HG03460 (cell line): ENCODE data around the gene CCL5.
"Not testable (repeated sequence)": the region's sequence is repeated elsewhere in the genome, so short reads cannot be mapped to it uniquely, and the experiment has no call there.

Experiments
- ATAC-seq: cut with Tn5 transposase; IDR thresholded peaks from one replicate; pipeline ENCODE4 v1.9.1; 2021; ENCODE audit not compliant: unreplicated experiment

CCL5 gene

DNA sequence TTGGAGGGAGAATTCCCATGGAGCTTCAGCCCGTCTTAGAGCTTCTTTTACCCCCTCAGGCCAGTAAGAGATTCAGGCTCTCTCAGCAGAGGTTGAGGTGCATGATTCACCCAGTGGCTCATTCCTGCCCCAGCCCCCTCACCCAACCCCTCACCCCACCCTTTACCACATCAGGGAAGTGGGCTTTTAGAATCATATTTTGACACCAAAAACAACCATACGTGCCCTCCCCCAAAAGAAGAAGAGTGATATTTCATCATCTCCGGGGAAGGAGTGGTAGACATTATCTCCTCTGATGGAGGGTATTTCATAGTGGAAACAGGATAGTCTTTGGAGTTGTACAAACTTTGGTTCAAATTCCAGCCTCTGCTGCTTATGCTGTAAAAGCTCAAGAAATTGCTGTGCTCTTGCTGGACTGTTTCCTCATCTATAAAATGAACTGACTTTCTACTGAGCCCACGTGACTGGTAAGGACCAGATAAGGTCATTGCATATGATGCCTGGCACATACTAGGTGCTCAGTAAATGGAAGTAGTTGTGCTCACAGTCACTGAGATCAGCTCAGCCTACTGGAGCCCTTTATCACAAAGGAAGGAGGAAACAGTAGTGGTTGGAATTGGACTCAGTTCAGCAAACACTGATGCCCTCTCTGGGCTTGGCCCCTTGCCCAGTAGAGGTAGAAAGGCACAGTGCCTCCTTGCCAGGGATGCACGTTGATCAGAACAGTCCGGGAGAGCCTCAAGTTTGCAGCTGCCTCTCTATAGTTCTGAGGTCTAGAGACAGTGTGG, 18.3 kb upstream of the CCL5 start:
- ATAC-seq = no peak

DNA sequence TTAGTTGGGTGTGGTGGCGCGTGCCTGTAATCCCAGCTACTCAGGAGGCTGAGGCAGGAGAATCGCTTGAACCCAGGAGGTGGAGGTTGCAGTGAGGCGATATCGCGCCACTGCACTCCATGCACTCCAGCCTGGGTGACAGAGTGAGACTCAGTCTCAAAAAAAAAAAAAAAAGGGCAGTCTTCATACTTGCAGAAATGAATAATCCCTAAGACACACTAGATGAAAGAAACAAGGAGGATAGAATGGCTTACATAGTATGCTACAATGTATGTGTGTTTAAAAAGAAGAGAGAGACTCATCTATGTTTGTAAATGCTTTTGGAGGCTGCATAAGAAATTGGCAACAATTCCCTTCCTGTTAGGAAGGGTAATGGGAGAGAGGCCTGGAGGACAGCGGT, 17.6 kb upstream of the CCL5 start:
- ATAC-seq = not testable (repeated sequence)

DNA sequence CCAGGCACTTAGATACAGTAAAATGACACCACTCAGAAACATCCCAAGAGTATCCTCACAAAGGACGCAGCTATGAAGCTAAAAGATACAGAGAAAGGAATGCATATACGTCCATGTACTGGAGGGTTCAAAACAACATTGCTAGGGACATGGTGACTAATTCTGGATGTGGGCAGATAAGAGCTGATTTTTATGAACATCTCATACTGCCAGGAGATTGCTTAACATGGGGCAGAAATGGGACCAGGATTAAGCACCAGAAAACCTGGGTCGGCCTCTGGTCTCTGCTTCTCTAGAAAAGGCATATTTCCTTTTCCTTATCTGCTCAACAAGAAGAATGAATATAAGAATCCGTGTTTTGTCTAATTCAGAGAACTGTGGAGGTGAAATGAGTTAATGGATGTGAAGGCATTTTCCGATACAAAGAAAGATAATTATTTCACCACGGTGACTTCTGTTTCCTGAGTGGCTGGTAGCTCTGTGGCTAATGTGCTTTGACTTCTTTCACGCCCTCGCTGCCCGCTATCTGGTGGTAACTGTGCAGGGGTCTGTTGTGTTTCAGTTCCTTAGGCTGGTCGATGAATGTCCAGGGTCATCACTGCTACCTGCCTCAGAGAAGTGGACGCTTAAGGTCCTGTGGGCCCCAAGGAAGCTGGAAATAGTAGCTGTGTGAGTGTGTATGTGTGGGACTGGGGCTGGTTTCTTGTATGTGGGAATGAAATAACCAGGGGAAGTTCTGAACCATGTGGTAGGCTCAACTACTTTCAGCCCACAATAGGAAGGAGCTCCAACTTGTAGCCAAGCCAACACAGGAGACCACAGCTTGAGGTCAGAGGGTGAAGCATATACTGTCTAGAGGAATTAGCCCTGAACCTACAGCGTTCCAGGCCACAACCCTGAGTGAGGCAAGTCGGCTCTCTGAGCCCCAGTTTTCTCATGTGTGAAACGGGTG, 15.8 kb upstream of the CCL5 start:
- ATAC-seq = no peak

DNA sequence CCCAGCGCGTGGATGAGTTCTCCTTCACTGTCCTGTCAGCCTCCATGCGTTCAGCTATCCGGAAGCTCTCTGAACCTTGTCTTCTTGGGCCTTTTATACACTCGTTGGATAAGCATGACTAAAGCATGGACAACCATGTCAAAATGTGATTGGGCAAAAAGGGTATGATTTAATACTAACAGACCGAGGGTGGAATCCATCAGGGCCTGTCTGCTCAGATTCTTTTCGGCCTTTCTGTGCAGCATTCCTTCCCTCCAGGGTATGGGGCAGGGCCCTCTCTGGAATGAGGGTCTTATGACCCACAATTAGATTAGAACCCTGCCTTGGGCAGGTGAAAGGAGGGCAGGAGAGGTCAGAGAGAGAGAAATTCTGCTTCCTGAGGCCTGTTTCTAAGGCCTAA, 14.0 kb upstream of the CCL5 start:
- no peak for ATAC-seq

DNA sequence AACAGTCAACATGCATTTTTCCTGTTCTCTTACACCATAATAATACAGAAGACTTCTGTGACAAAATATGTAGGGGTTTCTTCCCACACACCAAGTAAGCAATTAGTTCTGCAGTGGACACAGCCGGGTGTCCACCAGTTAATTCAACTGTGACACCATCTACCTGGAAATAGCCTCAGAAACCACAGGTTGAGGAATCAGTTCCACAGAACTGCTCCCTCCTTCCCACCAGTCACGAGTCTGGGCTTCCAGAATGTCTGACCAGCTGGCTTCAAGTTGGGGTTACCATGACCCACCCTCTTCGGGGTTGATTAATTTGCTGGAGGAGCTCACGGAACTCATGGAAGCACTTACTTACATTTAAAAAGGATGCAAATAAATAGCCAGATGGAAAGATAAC, 13.6 kb upstream of the CCL5 start:
- no peak for ATAC-seq

DNA sequence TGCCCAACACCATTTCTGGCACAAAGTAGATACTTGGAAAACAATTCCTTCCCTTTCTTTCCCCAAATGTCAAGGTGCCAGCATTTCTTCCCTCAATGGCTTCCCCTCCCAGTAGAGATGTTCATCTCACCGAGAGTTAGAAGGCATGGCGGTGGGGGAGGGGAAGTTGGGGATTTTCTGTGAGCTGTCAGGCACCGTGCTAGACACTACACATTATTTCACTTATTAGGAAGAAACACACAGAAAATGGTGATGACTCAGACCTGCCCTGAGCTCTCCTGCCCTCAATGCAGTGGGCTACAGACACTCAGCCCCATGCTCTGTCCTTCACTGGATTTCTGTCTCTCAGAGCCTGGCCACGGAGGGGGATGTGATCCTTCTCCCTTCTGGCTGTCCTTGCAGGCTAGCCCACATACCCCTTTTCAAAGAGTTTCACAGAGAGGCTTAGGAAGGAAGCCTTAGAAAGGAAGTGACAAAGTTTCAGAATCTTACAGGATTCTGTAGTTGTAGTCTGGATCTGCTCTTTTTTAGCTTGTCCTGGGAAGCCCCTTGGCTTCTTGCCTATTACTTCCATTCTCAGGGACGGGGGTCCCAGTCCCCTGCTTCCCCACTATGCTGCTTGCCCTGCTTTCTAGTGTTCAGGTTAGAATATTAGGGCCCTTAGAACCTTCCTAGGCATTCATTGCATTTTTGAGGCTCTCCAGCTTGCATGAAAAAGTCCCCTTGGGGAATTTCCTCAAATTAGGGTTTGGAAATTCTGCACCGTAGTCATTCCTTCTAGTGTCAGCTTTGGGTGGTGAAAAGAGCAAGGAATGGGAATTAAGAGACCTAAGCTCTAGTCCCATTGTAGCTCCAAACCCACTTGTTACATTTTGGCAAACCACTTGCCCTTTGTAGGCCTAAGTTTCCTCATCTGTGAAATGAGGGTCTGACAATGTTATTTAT, 12.2 kb upstream of the CCL5 start:
- ATAC-seq = no peak

DNA sequence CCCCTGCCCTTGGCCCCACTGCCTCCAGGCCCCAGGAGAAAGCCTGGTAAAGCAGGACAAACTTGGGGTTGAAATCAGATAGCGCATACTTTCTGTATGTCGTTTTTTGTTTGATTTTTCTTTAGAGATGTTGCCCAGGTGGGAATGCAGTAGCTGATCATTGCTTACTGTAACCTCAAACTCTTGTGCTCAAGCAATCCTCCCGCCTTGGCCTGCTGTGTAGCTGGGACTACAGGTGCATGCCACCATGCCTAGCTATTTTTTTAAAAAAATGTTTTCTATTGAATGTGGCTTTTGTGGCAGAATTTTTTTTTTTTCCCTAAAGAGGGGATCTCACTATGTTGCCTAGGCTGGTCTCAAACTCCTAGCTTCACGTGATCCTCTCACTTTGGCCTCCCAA, 11.1 kb upstream of the CCL5 start:
- no peak for ATAC-seq

DNA sequence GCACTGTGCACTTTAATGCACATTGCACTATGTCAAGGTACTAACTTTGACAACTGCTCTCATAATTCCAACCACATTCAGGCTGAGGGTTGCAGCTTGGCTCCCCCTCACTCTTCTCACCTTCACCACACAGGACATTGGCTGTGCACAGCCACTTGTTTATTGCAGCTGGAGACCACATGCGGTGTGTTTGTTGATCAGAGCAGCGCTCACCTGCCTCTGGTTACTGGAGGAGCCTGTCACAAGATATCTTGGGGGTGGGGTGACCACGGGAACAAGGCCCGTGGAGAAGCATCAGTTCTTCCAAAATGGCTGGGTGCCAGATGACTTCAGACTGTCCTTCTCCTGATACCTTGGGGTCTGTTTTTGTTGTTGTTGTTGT, 10.6 kb upstream of the CCL5 start:
- no peak for ATAC-seq

DNA sequence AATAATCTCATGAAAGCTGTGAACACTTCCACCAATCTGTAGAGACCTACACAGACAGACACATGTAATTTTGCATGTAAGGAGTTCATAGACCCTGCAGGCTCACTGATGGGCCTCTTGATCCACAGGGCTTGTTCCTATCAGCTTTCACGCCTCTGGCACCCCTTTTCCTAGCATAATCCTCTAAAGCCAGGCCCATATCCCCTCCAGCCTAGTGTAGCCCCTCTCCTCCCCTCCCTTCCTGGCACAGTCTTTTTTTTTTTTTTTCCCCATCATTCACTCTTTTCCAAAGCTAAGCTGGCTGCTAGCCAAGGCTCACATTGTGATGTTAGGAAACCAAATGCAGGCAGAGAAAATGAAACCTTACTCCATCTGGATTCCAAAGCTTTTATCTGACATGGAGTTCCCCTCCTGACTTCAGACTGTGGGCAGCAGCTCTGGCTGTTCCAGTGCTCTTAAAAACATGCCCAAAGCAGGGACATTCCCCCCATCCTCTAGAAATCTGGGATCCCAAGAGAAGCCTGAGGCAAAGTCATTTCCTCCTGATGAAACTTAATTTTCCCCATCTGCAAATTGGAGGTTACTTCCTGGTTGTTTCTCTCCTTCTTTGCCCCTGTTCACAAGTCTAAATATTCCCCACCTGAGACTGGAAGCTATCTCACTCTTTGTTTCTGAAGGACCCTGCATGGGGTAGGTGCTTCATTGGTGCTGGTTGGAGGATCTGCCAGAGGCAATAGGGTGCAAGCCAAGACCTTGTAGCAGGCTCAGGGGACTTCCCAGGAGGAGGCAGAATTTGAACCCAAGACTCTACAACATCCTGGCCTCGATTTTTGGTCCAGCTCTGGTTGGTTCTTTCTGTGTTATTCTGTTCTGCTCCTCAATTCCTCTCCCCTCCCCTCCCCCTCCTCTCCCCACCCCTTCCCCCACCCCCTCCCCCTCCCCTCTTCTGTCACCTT, 9.9 kb upstream of the CCL5 start:
- ATAC-seq = no peak

DNA sequence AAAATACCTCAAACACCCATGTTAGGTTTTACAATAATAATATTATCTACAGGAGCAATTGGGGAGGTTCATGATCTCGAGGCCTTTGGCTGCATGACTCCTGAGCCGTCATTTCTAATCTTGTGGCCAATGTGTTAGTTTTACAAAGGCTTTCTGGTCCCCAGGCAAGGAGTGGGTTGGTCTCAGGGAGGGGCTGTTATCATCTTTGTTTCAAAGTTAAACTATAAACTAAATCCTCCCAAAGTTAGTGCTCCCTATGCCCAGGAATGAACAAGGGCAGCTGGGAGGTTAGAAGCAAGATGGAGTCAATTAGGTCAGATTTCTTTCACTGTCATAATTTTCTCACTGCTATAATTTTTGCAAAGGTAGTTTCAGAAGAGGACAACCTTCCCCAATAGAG, 9.1 kb upstream of the CCL5 start:
- ATAC-seq = no peak

DNA sequence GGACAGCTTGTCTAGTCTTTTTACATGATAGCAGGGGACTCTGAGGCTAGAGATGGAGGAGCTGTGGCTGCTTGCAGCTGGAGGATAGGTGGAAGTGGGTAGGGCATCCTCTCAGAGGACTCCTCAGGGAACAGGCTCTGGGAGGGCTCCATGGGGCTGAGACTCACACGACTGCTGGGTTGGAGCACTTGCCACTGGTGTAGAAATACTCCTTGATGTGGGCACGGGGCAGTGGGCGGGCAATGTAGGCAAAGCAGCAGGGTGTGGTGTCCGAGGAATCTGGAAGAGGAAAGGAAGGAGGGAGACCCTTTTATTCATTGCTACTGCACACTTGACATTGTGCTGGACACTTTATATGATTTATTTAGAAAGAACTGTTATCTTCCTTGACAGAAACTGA, 1.8 kb downstream of the CCL5 start:
- no peak for ATAC-seq

DNA sequence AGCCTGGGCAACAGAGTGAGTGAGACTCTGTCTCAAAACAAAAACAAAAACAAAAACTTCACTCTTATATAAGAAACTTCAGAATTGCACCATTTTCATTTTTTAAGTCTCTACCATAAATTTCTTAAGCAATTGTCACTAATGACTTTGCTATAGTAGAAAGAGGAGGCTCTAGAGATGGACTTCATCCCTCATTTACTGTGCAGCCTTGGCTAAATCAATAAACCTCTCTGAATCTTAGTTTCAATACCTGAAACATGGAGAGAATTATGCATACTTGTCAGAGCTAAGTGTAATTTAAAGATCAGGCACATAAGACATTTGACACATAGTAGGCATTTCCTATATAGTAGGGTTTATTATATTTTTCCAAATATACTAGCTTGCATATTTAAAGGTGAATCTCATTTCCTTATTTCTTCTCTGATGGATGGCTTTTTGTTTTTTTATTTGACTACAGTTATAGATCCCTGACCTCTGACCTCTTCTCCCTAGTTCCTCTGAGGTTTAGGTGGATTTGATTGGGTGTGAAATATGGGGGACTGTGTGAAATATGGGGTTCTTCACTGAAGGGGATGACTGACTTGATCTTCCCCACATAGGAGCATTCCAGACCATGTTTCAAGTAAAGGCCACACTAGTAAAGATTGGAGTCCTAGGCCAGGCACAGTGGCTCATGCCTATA, 2.7 kb downstream of the CCL5 start:
- ATAC-seq = no peak

DNA sequence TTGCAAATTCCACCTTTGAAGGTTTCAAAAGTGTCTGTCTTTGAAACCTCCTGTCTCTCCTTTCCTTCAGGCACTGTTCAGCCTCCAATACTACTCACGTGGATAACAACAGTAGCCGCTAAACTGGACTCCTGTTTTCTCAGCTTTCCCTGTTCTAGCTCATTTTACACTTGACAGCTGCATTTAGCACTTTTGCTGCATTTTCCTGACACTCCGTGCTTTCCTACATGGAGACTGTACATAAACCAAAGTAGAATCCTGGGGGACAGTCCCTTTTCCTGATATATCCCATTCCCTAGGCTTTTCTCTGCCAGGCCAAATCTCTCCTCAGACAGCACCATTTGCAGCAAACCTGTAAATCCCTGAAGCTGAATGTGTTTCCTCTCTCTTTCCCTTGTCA, 3.6 kb downstream of the CCL5 start:
- ATAC-seq = no peak

DNA sequence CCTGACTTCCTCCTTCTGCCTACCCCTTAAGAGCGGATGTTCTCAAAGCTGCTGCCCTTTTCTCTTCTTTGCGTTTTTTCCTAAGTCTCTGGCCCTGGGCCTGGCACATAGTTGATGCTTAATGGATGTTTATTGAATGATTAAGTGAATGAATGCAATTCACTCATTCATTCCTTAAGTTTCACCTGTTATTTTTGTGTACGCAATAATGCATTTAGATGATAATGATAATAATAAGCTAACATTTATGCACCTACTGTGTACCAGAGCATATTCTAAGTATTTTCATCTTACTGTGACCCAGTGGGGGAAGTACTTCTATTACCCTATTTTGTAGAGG, 4.4 kb downstream of the CCL5 start:
- no peak for ATAC-seq

DNA sequence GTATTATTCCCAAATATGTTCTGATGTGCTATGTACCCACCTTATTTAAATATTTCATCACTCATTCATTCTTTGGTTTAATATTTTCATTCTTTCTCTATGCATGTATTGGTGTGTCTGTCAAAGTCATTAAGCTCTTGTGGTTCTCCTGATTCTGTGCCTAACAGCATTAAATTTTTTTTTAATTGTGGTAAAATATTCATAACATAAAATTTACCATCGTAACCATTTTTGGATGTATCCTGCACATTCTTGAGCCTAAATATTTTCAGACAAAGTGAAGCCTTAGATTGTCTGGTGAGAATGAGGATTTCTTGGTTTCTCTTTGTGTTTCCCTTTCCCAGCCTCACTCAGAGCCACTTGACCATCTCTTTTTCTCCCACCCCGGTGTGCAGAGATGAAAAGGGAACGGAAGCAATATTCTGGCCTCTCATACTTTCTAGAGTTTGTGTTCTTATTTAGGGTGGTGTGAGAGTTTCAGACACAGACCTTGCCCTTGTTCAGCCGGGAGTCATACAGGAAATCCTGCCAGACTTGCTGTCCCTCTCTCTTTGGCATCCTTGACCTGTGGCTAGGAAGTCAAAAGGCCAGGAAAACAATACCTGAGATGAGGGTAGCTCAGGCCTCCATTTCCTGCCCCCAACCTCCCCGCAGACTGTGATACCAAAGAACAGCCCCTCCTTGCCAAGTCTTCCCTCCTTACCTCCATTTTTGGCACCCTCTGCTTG, 4.9 kb downstream of the CCL5 start:
- no peak for ATAC-seq

DNA sequence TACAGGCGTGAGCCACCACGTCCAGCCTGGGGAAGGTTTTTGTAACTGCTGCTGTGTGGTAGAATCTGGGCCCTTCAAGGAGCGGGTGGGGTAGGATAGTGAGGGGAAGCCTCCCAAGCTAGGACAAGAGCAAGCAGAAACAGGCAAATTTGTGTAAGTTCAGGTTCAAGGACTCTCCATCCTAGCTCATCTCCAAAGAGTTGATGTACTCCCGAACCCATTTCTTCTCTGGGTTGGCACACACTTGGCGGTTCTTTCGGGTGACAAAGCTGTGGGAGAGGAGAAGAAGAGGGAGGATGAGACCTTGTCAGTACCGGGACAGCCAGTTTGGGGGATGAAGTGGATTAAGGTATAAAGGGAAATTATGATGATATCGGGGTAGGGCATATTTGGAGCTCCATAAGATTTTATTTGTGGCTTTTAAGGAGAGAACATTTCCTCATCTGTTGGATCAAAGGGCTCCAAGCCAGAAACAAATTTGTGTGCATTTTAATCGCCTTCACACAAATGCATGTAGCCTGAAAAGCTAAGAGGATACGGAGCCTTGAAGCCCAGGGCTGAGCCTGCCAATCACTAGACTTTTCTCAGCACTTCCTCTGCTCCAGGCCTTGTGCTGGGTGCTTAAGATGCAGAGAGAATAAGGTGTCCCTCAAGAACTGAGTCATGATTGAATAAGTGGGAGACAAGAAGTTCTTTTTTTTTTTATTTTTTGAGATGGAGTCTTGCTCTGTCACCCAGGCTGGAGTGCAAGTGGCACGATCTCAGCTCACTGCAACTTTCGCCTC, 7.8 kb downstream of the CCL5 start:
- no peak for ATAC-seq

DNA sequence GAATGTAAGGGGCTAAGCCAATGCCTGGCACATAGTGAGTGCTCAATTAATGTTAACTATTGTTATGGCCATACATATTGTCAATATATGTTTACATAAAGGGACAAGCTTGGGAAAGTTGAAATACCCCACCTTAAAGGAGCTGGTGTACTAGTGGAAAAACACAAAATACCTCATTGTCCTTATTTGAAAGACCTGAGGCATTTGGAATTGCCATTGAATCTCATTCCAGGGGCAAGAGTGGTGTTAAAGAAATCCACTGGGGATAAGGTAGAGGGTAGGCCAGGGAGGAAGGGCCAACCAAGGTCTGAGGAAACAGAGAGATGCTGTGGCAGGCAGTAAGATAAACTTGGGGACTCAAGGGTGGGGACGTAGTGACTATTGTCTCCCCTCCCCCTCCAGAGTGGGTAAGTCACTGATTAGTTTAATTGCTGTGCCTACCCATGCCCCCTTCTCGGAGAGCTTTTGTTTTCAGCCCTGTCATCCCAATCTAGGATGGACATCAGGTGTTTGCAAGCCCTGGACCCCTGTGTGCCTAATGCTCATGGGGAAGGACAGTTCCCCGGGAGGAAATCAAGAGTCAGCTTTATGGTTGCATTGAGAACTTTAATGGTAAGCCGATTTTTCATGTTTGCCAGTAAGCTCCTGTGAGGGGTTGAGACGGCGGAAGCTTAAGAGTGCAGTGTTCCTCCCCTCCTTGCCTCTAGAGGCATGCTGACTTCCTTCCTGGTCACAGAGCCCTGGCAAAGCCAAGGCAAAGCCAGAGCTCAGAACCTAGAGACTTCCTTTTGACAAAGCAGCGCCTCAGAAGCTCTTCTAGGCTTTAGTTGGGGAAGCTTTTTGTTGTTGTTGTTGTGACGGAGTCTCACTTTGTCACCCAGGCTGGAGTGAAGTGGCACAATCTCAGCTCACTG, 9.0 kb downstream of the CCL5 start:
- ATAC-seq = no peak
